A673 (cell line): ENCODE measurements around the gene PROSER2. TPM values are rescaled to one million over a fixed set of nuclear protein-coding genes. Genes with fewer than 3 reads are reported as not detected.

Source experiments
- BruUV-seq: library from RNA; stranded (reverse); fragments of 400-500 nt; replicated peaks from 2 replicates; lab custom pipeline; 2021; lab: Mats Ljungman, UMichigan
- CTCF ChIA-PET: fragments of 300-600 bp; sonication (Branson Sonifier 250); formaldehyde crosslinking; loops from one replicate; lab custom pipeline; 2022; ENCODE audit warnings: antibody characterized with exemption; lab: Charles Lee
- POLR2A ChIA-PET: fragments of 300-600 bp; sonication (Branson Sonifier 250); formaldehyde crosslinking; loops from one replicate; lab custom pipeline; 2022; ENCODE audit warnings: antibody characterized with exemption; ENCODE audit not compliant: low non-redundant PET; lab: Charles Lee
- DNase-seq: peaks from one replicate; pipeline ENCODE4 v3.0.0-alpha.2; 2015; ENCODE audit warnings: low spot score
- H3K27ac ChIP-seq: fragments of 200-600 bp; sonication (generic); 2 replicates; pipeline ENCODE4 v1.5.1; 2016; ENCODE audit warnings: mixed run types, low read depth, mild to moderate bottlenecking, mixed read lengths, antibody characterized with exemption, low read length; ENCODE audit not compliant: poor library complexity, severe bottlenecking
- H3K27me3 ChIP-seq: fragments of 200-600 bp; sonication (generic); replicated peaks from 2 replicates; pipeline ENCODE4 v1.6.1; 2017; ENCODE audit warnings: mixed run types, low read depth, mild to moderate bottlenecking, mixed read lengths, antibody characterized with exemption, low read length; ENCODE audit not compliant: insufficient read depth, poor library complexity
- H3K36me3 ChIP-seq: fragments of 200-600 bp; sonication (generic); 2 replicates; pipeline ENCODE4 v1.6.1; 2016; ENCODE audit warnings: mixed run types, mild to moderate bottlenecking, mixed read lengths, antibody characterized with exemption, low read length; ENCODE audit not compliant: insufficient read depth, poor library complexity, severe bottlenecking
- H3K4me1 ChIP-seq: fragments of 200-600 bp; sonication (generic); 2 replicates; pipeline ENCODE4 v1.6.1; 2017; ENCODE audit warnings: mixed run types, mild to moderate bottlenecking, mixed read lengths, antibody characterized with exemption, low read length; ENCODE audit not compliant: insufficient read depth, poor library complexity, severe bottlenecking
- H3K4me3 ChIP-seq: fragments of 200-600 bp; sonication (generic); 2 replicates; pipeline ENCODE4 v1.5.1; 2016; ENCODE audit warnings: low read depth, mixed run types, mild to moderate bottlenecking, mixed read lengths, low read length; ENCODE audit not compliant: poor library complexity, severe bottlenecking
- H3K9me3 ChIP-seq: fragments of 200-600 bp; sonication (generic); 2 replicates; pipeline ENCODE4 v1.6.1; 2016; ENCODE audit warnings: mixed run types, low read depth, mild to moderate bottlenecking, mixed read lengths, antibody characterized with exemption, low read length; ENCODE audit not compliant: poor library complexity, severe bottlenecking
- CTCF ChIP-seq: fragments of 300-800, 200-600 bp; sonication (generic); conservative IDR thresholded peaks from 2 replicates; pipeline ENCODE4 v1.5.1; 2017; ENCODE audit warnings: low read depth, mild to moderate bottlenecking, antibody characterized with exemption, low read length, moderate library complexity, mixed read lengths
- EZH2 ChIP-seq: fragments of 200-600 bp; sonication (generic); IDR thresholded peaks from 2 replicates; pipeline ENCODE4 v1.6.1; 2017; ENCODE audit warnings: borderline replicate concordance, low read depth, mild to moderate bottlenecking, mixed read lengths, antibody characterized with exemption, low read length; ENCODE audit not compliant: poor library complexity, severe bottlenecking
- intact Hi-C: fragments of 100-400 bp; cut with micrococcal nuclease; formaldehyde crosslinking; loops from one replicate; pipeline ENCODE4 v1.10.0; 2022; ENCODE audit not compliant: unreplicated experiment
- total RNA-seq: library from RNA; stranded (reverse); gene quantifications from 2 replicates; pipeline ENCODE4 v1.2.3, GENCODE V29; 2021

Gene PROSER2
- total RNA-seq, 1 experiment from 2014 or later, result 40.4 TPM

GRCh38 chr10:11783558-11783865 lies 39.6 kb upstream of the PROSER2 start:
- ChIA-PET CTCF (interaction anchor here (0.6 to 2.8 kb wide), 9 partner anchors 10 to 207 kb away, joined by 3 to 37 read pairs (median 4); no protein-coding TSS in a partner anchor), POLR2A (interaction anchor here (0.6 kb wide), 1 partner anchor 155 kb away, joined by 4 read pairs; no protein-coding TSS in a partner anchor)
- no TSS peak for BruUV-seq
- Histone ChIP-seq H3K27me3 (no peaks in the 10 kb centered on the region), H3K36me3 (no peaks in the 10 kb centered on the region), H3K9me3 (no peaks in the 10 kb centered on the region), H3K27ac (no peak overlapping the region), H3K4me1 (peaks cover 1% of the 10 kb centered on the region), H3K4me3 (no peak overlapping the region)
- no peak for DNase-seq
- TF ChIP-seq EZH2 (no peak), CTCF (no peak)
- intact Hi-C loops, result no loop called here

GRCh38 chr10:11787374-11787773 lies 35.8 kb upstream of the PROSER2 start:
- no peak for DNase-seq
- Histone ChIP-seq H3K27ac (no peak overlapping the region), H3K4me3 (no peak overlapping the region), H3K4me1 (peaks cover 16% of the 10 kb centered on the region), H3K27me3 (no peaks in the 10 kb centered on the region), H3K9me3 (no peaks in the 10 kb centered on the region), H3K36me3 (no peaks in the 10 kb centered on the region)
- ChIA-PET POLR2A (no interaction called here), CTCF (no interaction called here)
- BruUV-seq, result no TSS peak
- intact Hi-C loops, result loop anchor here (5.0 kb wide), 1 partner anchor 35 kb away; the partner anchor contains the start of gene PROSER2
- no peak for TF ChIP-seq EZH2
- TF ChIP-seq CTCF, result no peak

GRCh38 chr10:11787846-11788245 lies 35.3 kb upstream of the PROSER2 start:
- BruUV-seq, result no TSS peak

More at GRCh38 chr10:11787846-11788245, 35.3 kb upstream of the PROSER2 start:
- no peak overlapping the region for H3K27ac ChIP-seq
- no peaks in the 10 kb centered on the region for H3K27me3 ChIP-seq
- H3K4me1 ChIP-seq, result peaks cover 16% of the 10 kb centered on the region
- TF ChIP-seq CTCF, result no peak
- TF ChIP-seq EZH2, result no peak
- H3K4me3 ChIP-seq, result no peak overlapping the region
- no peak for DNase-seq
- ChIA-PET CTCF (interaction anchor here (0.7 kb wide), 1 partner anchor 165 kb away, joined by 3 read pairs; no protein-coding TSS in a partner anchor), POLR2A (no interaction called here)
- intact Hi-C loops, result loop anchor here (5.0 kb wide), 1 partner anchor 34 kb away; the partner anchor contains the start of gene PROSER2
- H3K9me3 ChIP-seq, result no peaks in the 10 kb centered on the region
- H3K36me3 ChIP-seq, result no peaks in the 10 kb centered on the region
